Right ventricle myocardium superior (tissue), 1 donor: ENCODE results near the gene SNX1. TPM values are rescaled to one million over a fixed set of nuclear protein-coding genes. Genes with fewer than 3 reads are reported as not detected.
"Not testable (repeated sequence)": the region's sequence is repeated elsewhere in the genome, so short reads cannot be mapped to it uniquely, and the experiment has no call there.

ENCODE experiments used
- ATAC-seq: fragments of 200-7000 bp; cut with Tn5 transposase; one replicate; pipeline ENCODE4 v1.9.1; 2020; ENCODE audit warnings: mild to moderate bottlenecking; ENCODE audit not compliant: poor library complexity
- DNase-seq: peaks from one replicate; pipeline ENCODE4 v3.0.0-alpha.2; 2020
- intact Hi-C: fragments of 100-400 bp; cut with DNase I; formaldehyde crosslinking; loops from one replicate; pipeline ENCODE4 v1.11.2; 2022
- long read RNA-seq: library from polyadenylated mRNA; unstranded; transcript quantifications from one replicate; pipeline ENCODE4 v2.0.0, GENCODE V29; 2021
- total RNA-seq: library from RNA; stranded (reverse); fragmentation: NEBNext Ultra II Directional; extraction: Animal tissue kit (Norgen Biotek cat#: 25700); gene quantifications from one replicate; pipeline ENCODE4 v1.2.1, GENCODE V29; 2021
- donor health status: DM: no; HTN: yes; CAD: no; lungs with severe emphysema.

Gene SNX1
- 86.3 TPM for total RNA-seq
- long read RNA-seq, transcript SNX1-213 (13 exons, 1,374 nt): minor isoform, 5 of 212 reads
- long read RNA-seq, transcript SNX1-208 (15 exons, 1,971 nt): major isoform, 183 of 212 reads
- long read RNA-seq, partial matches to known transcripts: 7 of 212 reads
- long read RNA-seq, other reads (novel, unspliced or antisense): 17 of 212 reads

- ATAC-seq: peak; percentile 82
- peak; percentile 96 for DNase-seq
- intact Hi-C loops: loop anchor here (5.0 kb wide), 1 partner anchor 56 kb away; the partner anchor contains the start of gene SNX22
Observed at GRCh38 chr15:64095795-64096667, at the start of gene SNX1. SNX1 (plus strand) TSS chr15:64095982; CDS start chr15:64096014, 32 bp downstream.

GRCh38 chr15:64046421-64047153 is 49.2 kb upstream of the SNX1 start, which contains the start of gene DAPK2:
DAPK2 (minus strand) TSS chr15:64046485; CDS start chr15:64040261, 6,224 bp downstream.
- intact Hi-C loops: loop anchor here (10.0 kb wide), 3 partner anchors 62 to 132 kb away; no protein-coding TSS in a partner anchor

GRCh38 chr15:64048781-64049460 is 46.9 kb upstream of the SNX1 start:
- DNase-seq (no peak), ATAC-seq (no peak)
- intact Hi-C loops: loop anchor here (10.0 kb wide), 3 partner anchors 64 to 134 kb away; no protein-coding TSS in a partner anchor

More at GRCh38 chr15:64046421-64047153, 49.2 kb upstream of the SNX1 start, which contains the start of gene DAPK2:
- ATAC-seq (peak; percentile 88), DNase-seq (peak; percentile 88)

GRCh38 chr15:64050281-64051092 is 45.3 kb upstream of the SNX1 start:
- DNase-seq: no peak
- no peak for ATAC-seq
- intact Hi-C loops: no loop called here

- ATAC-seq (no peak), DNase-seq (no peak)
- intact Hi-C loops: no loop called here
Observed at GRCh38 chr15:64051093-64051402, 44.7 kb upstream of the SNX1 start.

GRCh38 chr15:64051407-64052259 is 44.1 kb upstream of the SNX1 start:
- intact Hi-C loops: no loop called here

GRCh38 chr15:64052925-64053491 is 42.8 kb upstream of the SNX1 start:
- intact Hi-C loops: no loop called here
- no peak for ATAC-seq

More at GRCh38 chr15:64051407-64052259, 44.1 kb upstream of the SNX1 start:
- DNase-seq (no peak), ATAC-seq (no peak)

GRCh38 chr15:64053674-64054073 is 42.1 kb upstream of the SNX1 start:
- ATAC-seq, DNase-seq, intact Hi-C loops: not testable (repeated sequence)

More at GRCh38 chr15:64052925-64053491, 42.8 kb upstream of the SNX1 start:
- DNase-seq: no peak

GRCh38 chr15:64058279-64058678 is 37.5 kb upstream of the SNX1 start:
- intact Hi-C loops: no loop called here
- DNase-seq: no peak
- ATAC-seq: no peak

- intact Hi-C loops, DNase-seq, ATAC-seq: not testable (repeated sequence)
Observed at GRCh38 chr15:64059104-64059503, 36.7 kb upstream of the SNX1 start.

GRCh38 chr15:64060716-64061115 is 35.1 kb upstream of the SNX1 start:
- intact Hi-C loops: loop anchor here (10.0 kb wide), 1 partner anchor 166 kb away; no protein-coding TSS in a partner anchor
- ATAC-seq (no peak), DNase-seq (no peak)

- intact Hi-C loops: loop anchor here (5.0 to 10.0 kb wide), 2 partner anchors 172 to 314 kb away; no protein-coding TSS in a partner anchor
- ATAC-seq (no peak), DNase-seq (no peak)
Observed at GRCh38 chr15:64066451-64066850, 29.3 kb upstream of the SNX1 start.

GRCh38 chr15:64067564-64068030 is 28.2 kb upstream of the SNX1 start:
- intact Hi-C loops: loop anchor here (5.0 to 10.0 kb wide), 2 partner anchors 173 to 315 kb away; no protein-coding TSS in a partner anchor
- DNase-seq: peak; percentile 60
- ATAC-seq: peak; percentile 83

GRCh38 chr15:64068133-64068532 is 27.6 kb upstream of the SNX1 start:
- no peak for DNase-seq
- intact Hi-C loops: loop anchor here (5.0 to 10.0 kb wide), 2 partner anchors 173 to 316 kb away; no protein-coding TSS in a partner anchor
- ATAC-seq: no peak

GRCh38 chr15:64070106-64070505 is 25.7 kb upstream of the SNX1 start:
- ATAC-seq (no peak), DNase-seq (no peak)
- intact Hi-C loops: no loop called here
